ENCODE measurements around the gene PHLDB3. TPM values are rescaled to one million over a fixed set of nuclear protein-coding genes. Genes with fewer than 3 reads are reported as not detected.
"Not testable (repeated sequence)": the region's sequence is repeated elsewhere in the genome, so short reads cannot be mapped to it uniquely, and the experiment has no call there.

PHLDB3 gene
- total and polyA plus RNA-seq, 4 donors = 4.8 to 18.5 (median 9.9) TPM

GRCh38 chr19:43444091-43444490 lies 60.5 kb downstream of the PHLDB3 start:
- H3K27me3 ChIP-seq (ENCODE audit: control insufficient read depth in 1 of 2, insufficient read depth in 2 of 2, low read length in 1 of 2); H3K36me3 ChIP-seq (ENCODE audit: control insufficient read depth in 1 of 2, insufficient read depth in 2 of 2, low read length in 1 of 2); H3K4me1 ChIP-seq (ENCODE audit: control insufficient read depth in 1 of 2, insufficient read depth in 2 of 2, low read length in 2 of 2); intact Hi-C loops (cut with DNase I); ATAC-seq (ENCODE audit: low FRiP score); H3K27ac ChIP-seq (ENCODE audit: low read depth in 1 of 2, low read length in 2 of 2); H3K4me3 ChIP-seq (ENCODE audit: low read length in 2 of 2); H3K9me3 ChIP-seq (ENCODE audit: control insufficient read depth, low read length): not testable (repeated sequence)
- whole genome bisulfite sequencing, 2 donors = 85 to 87% methylated on average over 9 of the region's 9 CpGs
- DNase-seq = peak in 1 of 2 donors; percentile 10

GRCh38 chr19:43441716-43442115 lies 62.8 kb downstream of the PHLDB3 start:
- ATAC-seq (ENCODE audit: low FRiP score) = no peak
- H3K4me3 ChIP-seq (ENCODE audit: low read length in 2 of 2) = no peak overlapping the region
- intact Hi-C loops (cut with DNase I) = no loop called here

GRCh38 chr19:43439709-43440063 lies 64.9 kb downstream of the PHLDB3 start:
- Histone ChIP-seq H3K4me3 (ENCODE audit: low read length in 2 of 2) (no peak overlapping the region), H3K27ac (ENCODE audit: low read depth in 1 of 2, low read length in 2 of 2) (no peak overlapping the region)

More at GRCh38 chr19:43441716-43442115, 62.8 kb downstream of the PHLDB3 start:
- Histone ChIP-seq H3K27me3 (ENCODE audit: control insufficient read depth in 1 of 2, insufficient read depth in 2 of 2, low read length in 1 of 2) (no peaks in the 10 kb centered on the region), H3K27ac (ENCODE audit: low read depth in 1 of 2, low read length in 2 of 2) (no peak overlapping the region), H3K4me1 (ENCODE audit: control insufficient read depth in 1 of 2, insufficient read depth in 2 of 2, low read length in 2 of 2) (no peaks in the 10 kb centered on the region), H3K36me3 (ENCODE audit: control insufficient read depth in 1 of 2, insufficient read depth in 2 of 2, low read length in 1 of 2) (no peaks in the 10 kb centered on the region), H3K9me3 (ENCODE audit: control insufficient read depth, low read length) (peaks cover 1% of the 10 kb centered on the region)
- WGBS, 2 donors = 48 to 49% methylated on average over 3 of the region's 3 CpGs
- no peak for DNase-seq

GRCh38 chr19:43439032-43439708 lies 65.4 kb downstream of the PHLDB3 start:
- Histone ChIP-seq H3K27ac (ENCODE audit: low read depth in 1 of 2, low read length in 2 of 2) (no peak overlapping the region), H3K9me3 (ENCODE audit: control insufficient read depth, low read length) (peaks cover 1% of the 10 kb centered on the region), H3K4me3 (ENCODE audit: low read length in 2 of 2) (no peak overlapping the region), H3K36me3 (ENCODE audit: control insufficient read depth in 1 of 2, insufficient read depth in 2 of 2, low read length in 1 of 2) (no peaks in the 10 kb centered on the region), H3K27me3 (ENCODE audit: control insufficient read depth in 1 of 2, insufficient read depth in 2 of 2, low read length in 1 of 2) (no peaks in the 10 kb centered on the region), H3K4me1 (ENCODE audit: control insufficient read depth in 1 of 2, insufficient read depth in 2 of 2, low read length in 2 of 2) (no peaks in the 10 kb centered on the region)
- intact Hi-C loops (cut with DNase I) = no loop called here
- DNase-seq (no peak), ATAC-seq (ENCODE audit: low FRiP score) (no peak)
- 74 to 75% methylated on average over 12 to 14 of the region's 14 CpGs for WGBS, 2 donors

More at GRCh38 chr19:43439709-43440063, 64.9 kb downstream of the PHLDB3 start:
- intact Hi-C loops (cut with DNase I) = no loop called here
- ATAC-seq (ENCODE audit: low FRiP score) = no peak
- Histone ChIP-seq H3K4me1 (ENCODE audit: control insufficient read depth in 1 of 2, insufficient read depth in 2 of 2, low read length in 2 of 2) (no peaks in the 10 kb centered on the region), H3K9me3 (ENCODE audit: control insufficient read depth, low read length) (peaks cover 1% of the 10 kb centered on the region), H3K27me3 (ENCODE audit: control insufficient read depth in 1 of 2, insufficient read depth in 2 of 2, low read length in 1 of 2) (no peaks in the 10 kb centered on the region), H3K36me3 (ENCODE audit: control insufficient read depth in 1 of 2, insufficient read depth in 2 of 2, low read length in 1 of 2) (no peaks in the 10 kb centered on the region)
- no peak for DNase-seq

GRCh38 chr19:43438291-43439031 lies 66.1 kb downstream of the PHLDB3 start:
- Histone ChIP-seq H3K27me3 (ENCODE audit: control insufficient read depth in 1 of 2, insufficient read depth in 2 of 2, low read length in 1 of 2) (no peaks in the 10 kb centered on the region), H3K4me3 (ENCODE audit: low read length in 2 of 2) (no peak overlapping the region), H3K9me3 (ENCODE audit: control insufficient read depth, low read length) (peaks cover 1% of the 10 kb centered on the region), H3K27ac (ENCODE audit: low read depth in 1 of 2, low read length in 2 of 2) (no peak overlapping the region), H3K4me1 (ENCODE audit: control insufficient read depth in 1 of 2, insufficient read depth in 2 of 2, low read length in 2 of 2) (no peaks in the 10 kb centered on the region), H3K36me3 (ENCODE audit: control insufficient read depth in 1 of 2, insufficient read depth in 2 of 2, low read length in 1 of 2) (no peaks in the 10 kb centered on the region)
- DNase-seq (peak in 1 of 2 donors; percentile 44), ATAC-seq (ENCODE audit: low FRiP score) (no peak)
- WGBS, 2 donors = 65 to 74% methylated on average over 9 of the region's 9 CpGs
- intact Hi-C loops (cut with DNase I) = no loop called here

- 81 to 92% methylated on average over 6 of the region's 6 CpGs for WGBS, 2 donors
- H3K4me3 ChIP-seq (ENCODE audit: low read length in 2 of 2) = no peak overlapping the region
- ATAC-seq (ENCODE audit: low FRiP score) = no peak
- no peaks in the 10 kb centered on the region for H3K27me3 ChIP-seq (ENCODE audit: control insufficient read depth in 1 of 2, insufficient read depth in 2 of 2, low read length in 1 of 2)
- no peaks in the 10 kb centered on the region for H3K36me3 ChIP-seq (ENCODE audit: control insufficient read depth in 1 of 2, insufficient read depth in 2 of 2, low read length in 1 of 2)
- H3K27ac ChIP-seq (ENCODE audit: low read depth in 1 of 2, low read length in 2 of 2) = no peak overlapping the region
- DNase-seq = no peak
- H3K9me3 ChIP-seq (ENCODE audit: control insufficient read depth, low read length) = peaks cover 1% of the 10 kb centered on the region
- intact Hi-C loops (cut with DNase I) = no loop called here
- no peaks in the 10 kb centered on the region for H3K4me1 ChIP-seq (ENCODE audit: control insufficient read depth in 1 of 2, insufficient read depth in 2 of 2, low read length in 2 of 2)
Observed at GRCh38 chr19:43437712-43438111, 66.8 kb downstream of the PHLDB3 start.

- not testable (repeated sequence) for H3K4me3 ChIP-seq (ENCODE audit: low read length in 2 of 2)
- whole genome bisulfite sequencing, 2 donors = 80 to 85% methylated on average over 11 of the region's 11 CpGs
Observed at GRCh38 chr19:43437284-43437683, 67.3 kb downstream of the PHLDB3 start.

GRCh38 chr19:43435775-43436174 lies 68.8 kb downstream of the PHLDB3 start:
- Histone ChIP-seq H3K4me3 (ENCODE audit: low read length in 2 of 2) (no peak overlapping the region), H3K27ac (ENCODE audit: low read depth in 1 of 2, low read length in 2 of 2) (no peak overlapping the region), H3K9me3 (ENCODE audit: control insufficient read depth, low read length) (peaks cover 1% of the 10 kb centered on the region), H3K4me1 (ENCODE audit: control insufficient read depth in 1 of 2, insufficient read depth in 2 of 2, low read length in 2 of 2) (no peaks in the 10 kb centered on the region), H3K27me3 (ENCODE audit: control insufficient read depth in 1 of 2, insufficient read depth in 2 of 2, low read length in 1 of 2) (no peaks in the 10 kb centered on the region), H3K36me3 (ENCODE audit: control insufficient read depth in 1 of 2, insufficient read depth in 2 of 2, low read length in 1 of 2) (no peaks in the 10 kb centered on the region)
- ATAC-seq (ENCODE audit: low FRiP score) = no peak
- intact Hi-C loops (cut with DNase I) = no loop called here
- 86 to 92% methylated on average over 3 of the region's 3 CpGs for WGBS, 2 donors
- DNase-seq = no peak

More at GRCh38 chr19:43437284-43437683, 67.3 kb downstream of the PHLDB3 start:
- DNase-seq = peak in 1 of 2 donors; percentile 22
- intact Hi-C loops (cut with DNase I); H3K27me3 ChIP-seq (ENCODE audit: control insufficient read depth in 1 of 2, insufficient read depth in 2 of 2, low read length in 1 of 2); H3K27ac ChIP-seq (ENCODE audit: low read depth in 1 of 2, low read length in 2 of 2); H3K4me1 ChIP-seq (ENCODE audit: control insufficient read depth in 1 of 2, insufficient read depth in 2 of 2, low read length in 2 of 2); H3K9me3 ChIP-seq (ENCODE audit: control insufficient read depth, low read length); H3K36me3 ChIP-seq (ENCODE audit: control insufficient read depth in 1 of 2, insufficient read depth in 2 of 2, low read length in 1 of 2); ATAC-seq (ENCODE audit: low FRiP score): not testable (repeated sequence)

- 89 to 93% methylated on average over 6 of the region's 6 CpGs for WGBS, 2 donors
- no peak for DNase-seq
- no peaks in the 10 kb centered on the region for H3K36me3 ChIP-seq (ENCODE audit: control insufficient read depth in 1 of 2, insufficient read depth in 2 of 2, low read length in 1 of 2)
- no peaks in the 10 kb centered on the region for H3K9me3 ChIP-seq (ENCODE audit: control insufficient read depth, low read length)
- H3K27ac ChIP-seq (ENCODE audit: low read depth in 1 of 2, low read length in 2 of 2) = no peak overlapping the region
- no peaks in the 10 kb centered on the region for H3K27me3 ChIP-seq (ENCODE audit: control insufficient read depth in 1 of 2, insufficient read depth in 2 of 2, low read length in 1 of 2)
- no peak for ATAC-seq (ENCODE audit: low FRiP score)
- H3K4me1 ChIP-seq (ENCODE audit: control insufficient read depth in 1 of 2, insufficient read depth in 2 of 2, low read length in 2 of 2) = no peaks in the 10 kb centered on the region
- no peak overlapping the region for H3K4me3 ChIP-seq (ENCODE audit: low read length in 2 of 2)
- intact Hi-C loops (cut with DNase I) = no loop called here
Observed at GRCh38 chr19:43433689-43434088, 70.9 kb downstream of the PHLDB3 start.

Data from aorta (tissue), 5 donors.